ENCODE measurements around the gene CHMP5.
A peak's percentile ranks its signal among the peaks of the same experiment; 100 is the strongest.

Gene CHMP5

GRCh38 chr9:33244137-33244784 is 20.6 kb upstream of the CHMP5 start:
- DNase-seq = no peak

- DNase-seq = no peak
Measured at GRCh38 chr9:33245341-33245740, 19.5 kb upstream of the CHMP5 start.

DNA sequence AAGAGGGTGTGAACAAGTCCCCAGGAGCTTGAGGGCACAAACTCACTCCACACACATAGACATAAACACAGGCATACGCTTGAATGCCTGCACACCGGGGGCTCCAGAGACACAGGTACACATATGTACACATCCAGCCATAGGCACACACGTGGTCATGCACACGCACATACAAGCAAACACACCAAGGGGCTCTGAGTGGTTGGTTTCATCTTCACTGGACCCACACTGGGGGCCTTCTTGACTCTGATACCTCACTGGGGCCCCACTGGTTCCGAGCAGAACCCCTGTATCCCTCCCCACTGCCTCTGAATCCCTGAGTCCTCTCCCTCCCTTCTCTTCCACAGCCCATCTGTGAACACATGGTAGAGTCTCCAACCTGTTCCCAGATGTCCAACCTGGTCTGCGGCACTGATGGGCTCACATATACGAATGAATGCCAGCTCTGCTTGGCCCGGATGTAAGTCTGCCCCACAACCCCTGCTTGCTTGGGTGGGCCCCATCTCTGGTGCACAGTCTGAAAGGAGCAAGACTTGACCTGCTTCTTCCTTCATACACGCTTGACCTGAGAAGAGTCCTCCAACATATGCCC is 18.5 kb upstream of the CHMP5 start:
- no peak for DNase-seq

- no peak for DNase-seq
Measured at GRCh38 chr9:33248606-33249005, 16.2 kb upstream of the CHMP5 start.

GRCh38 chr9:33249087-33249658 is 15.7 kb upstream of the CHMP5 start:
- DNase-seq = no peak

DNA sequence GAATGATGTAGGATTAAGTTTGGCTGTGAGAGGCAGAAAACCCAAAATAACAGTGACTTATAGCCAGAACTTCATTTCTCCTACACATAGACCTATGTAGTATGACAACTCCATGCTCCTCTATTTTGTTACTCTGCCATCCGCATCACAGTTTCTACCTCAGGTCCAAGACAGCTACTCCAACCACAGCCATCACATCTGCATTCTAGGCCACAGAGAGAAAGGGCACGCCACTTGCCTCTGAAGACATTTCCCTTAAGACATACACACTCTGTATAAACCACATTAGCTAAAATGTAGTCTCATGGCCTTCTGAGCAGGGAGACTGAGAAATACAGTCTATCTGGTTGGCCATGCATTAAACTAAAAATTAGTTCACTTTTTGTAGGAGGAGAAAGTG is 14.9 kb upstream of the CHMP5 start:
- DNase-seq = no peak

DNA sequence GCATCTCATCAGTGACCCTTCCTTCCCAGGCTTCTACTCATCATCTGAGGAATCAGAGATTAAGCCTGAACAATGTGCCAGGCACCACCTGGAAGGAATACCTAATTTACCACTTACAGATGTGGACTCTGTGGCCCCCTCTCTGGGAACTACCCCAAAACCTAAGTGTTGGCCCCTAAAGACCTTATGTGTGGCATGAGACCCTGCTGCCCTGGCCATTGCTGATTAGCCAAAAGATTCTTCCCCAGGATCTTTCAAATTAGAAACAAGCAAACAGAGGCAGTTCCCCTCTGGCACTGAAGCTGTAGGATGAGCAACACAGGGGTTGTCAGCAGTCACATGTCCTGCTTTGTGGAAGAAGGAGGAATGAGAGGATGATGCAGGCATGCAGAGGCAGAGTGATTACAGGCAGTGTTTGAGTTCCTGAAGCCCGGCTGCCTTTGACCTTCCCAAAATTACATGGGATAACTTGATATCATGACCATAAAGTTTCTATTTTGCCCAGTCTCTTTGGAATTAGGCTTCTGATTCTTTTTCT is 14.3 kb upstream of the CHMP5 start:
- DNase-seq = no peak

DNA sequence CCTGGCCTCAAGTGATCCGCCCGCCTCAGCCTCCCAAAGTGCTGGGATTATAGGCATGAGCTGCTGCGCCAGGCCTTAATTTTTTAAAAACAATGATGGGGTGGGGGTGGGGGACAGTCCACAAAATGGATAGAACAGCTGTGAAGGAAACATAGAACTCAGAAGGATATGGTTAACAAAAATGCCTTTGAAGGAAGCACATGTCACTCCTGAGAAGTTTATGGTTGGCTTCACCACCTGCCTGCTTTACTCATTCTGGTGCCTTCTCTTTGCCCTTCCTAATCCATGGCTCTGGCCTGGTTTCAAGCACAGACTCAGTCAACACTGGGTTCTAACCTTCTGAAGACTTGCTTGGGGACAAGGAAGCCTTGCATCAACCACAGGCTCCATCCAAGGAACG is 10.6 kb upstream of the CHMP5 start:
- DNase-seq = no peak

DNA sequence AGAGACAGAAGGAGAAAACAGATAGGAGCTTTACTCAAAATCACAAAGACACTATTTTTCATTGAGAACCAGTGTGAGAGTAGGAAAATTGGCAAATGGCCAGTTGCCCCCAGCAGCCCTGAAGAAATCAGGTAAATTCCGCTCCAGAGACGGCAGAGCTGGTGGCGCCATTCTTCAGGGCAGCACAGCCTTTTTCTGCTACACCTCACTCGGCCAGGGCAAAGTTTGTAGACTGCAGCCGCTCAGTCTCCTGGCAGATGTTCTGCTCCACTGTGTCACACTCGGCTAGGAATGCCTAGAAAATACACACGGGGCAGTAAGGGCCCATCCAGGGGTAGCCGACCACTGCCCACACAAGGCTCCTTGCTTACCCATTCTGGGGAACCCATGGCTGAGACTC is 9.8 kb upstream of the CHMP5 start:
- DNase-seq = no peak

GRCh38 chr9:33255471-33255870 is 9.4 kb upstream of the CHMP5 start:
- no peak for DNase-seq

DNA sequence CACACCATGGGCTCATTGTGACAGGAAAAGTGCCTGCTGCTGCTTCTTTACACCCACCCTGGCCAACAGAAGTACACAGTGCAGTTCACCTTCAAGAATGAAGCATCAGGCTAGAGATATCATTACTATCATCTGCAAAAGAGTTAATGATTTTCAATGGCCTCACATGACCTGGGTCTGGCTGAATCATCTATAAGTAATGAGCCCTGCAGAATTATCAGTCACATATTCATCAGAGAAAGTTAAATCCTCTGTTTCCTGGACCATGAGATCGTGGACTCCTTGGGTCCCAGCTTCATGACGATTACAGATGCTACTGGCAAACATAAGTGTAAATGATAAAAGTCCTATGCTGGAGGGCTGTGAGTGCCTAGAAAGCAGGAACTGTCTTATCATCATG is 8.6 kb upstream of the CHMP5 start:
- no peak for DNase-seq

GRCh38 chr9:33257276-33257675 is 7.6 kb upstream of the CHMP5 start:
- DNase-seq = no peak

DNA sequence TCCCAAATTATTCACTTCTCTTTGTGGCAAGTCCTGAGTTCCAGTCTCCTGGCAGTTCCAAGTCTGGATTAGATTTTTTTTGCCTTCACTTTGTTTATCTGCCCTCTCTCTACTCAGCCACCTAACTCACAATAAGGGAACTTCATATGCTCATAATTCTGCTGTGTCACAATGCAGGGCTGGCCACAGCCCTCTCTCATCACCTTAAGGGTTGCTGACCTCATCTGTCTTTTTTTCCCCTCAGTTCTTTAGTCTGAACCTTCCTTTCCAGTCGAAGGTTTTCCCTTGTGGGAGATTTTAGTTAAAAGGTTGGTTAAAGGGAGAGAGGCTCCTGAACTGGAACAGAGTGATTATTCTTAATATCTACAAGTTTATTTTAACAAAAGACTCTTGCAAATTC is 4.5 kb upstream of the CHMP5 start:
- no peak for DNase-seq

- DNase-seq = peak; percentile 16
Measured at GRCh38 chr9:33263131-33264002, 1.5 kb upstream of the CHMP5 start.

DNA sequence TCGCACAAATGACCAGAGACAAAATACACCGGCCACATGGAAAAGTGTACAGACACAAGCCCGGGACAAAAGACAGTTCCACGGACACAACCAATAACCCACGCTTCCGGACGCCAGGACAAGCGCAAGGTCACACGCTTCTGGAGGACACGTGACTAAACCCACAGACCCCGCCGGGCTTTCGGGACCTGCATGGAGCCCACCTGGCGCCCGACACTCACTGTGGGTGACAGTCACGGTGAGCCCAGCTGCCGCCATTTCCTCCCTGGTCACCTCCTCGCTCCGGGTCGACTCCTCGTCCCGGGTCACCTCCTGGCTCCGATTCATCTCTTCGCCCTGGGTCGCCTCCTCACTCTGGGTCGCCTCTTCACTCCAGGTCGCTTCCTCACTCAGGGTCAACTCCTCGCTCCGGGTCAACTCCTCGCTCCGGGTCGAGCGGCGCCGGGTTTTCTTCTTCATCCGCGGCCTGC is 811 bp upstream of the CHMP5 start:
- DNase-seq = peak; percentile 43

- DNase-seq = no peak
Measured at GRCh38 chr9:33265211-33265865, 489 bp downstream of the CHMP5 start.

DNA sequence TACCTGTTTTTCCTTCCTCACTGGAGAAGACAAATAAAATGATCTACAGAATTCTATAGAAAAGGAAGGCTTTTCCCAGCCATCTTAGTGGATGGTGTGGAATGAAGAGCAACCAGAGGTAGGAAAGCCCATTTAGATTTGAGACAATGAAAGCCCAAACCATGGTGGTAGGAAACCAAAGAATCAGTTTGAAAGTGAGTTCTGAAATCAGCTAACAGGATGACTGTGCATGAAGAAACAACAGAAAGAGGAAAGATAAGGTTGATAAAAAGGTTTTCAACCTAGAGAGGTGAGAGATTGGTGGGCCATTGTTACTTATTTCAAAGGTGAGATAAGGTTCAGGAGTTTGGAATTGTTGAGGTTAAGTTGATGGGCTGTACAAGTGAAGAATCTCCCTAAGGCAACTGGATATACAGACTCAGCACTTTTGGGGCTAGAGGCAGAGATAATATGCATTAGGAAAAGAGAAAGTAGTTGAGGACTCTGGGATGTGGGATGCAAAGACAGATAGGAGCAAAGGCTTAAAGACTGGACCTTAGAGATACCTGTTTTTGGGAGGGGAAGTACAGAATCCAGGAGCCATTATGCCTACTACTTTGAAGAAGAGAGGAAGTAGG is 2.4 kb downstream of the CHMP5 start:
- DNase-seq = no peak

DNA sequence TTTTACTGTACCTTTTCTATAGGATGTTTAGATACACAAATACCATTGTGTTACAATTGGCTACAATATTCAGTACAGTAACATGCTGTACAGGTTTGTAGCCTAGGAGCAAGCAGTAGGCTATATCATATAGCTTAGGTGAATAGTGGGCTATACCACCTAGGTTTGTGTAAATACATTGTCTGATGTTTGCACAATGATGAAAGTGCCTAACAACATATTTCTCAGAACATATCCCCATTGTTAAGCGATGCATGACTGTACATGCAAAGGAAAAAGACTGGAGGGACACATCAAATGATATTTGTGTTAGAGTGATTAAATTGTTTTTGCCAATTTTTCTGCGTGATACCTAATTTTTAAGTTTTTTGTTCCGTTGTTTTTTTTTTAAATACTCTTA is 5.3 kb downstream of the CHMP5 start:
- DNase-seq = no peak

GRCh38 chr9:33272061-33272460 is 7.2 kb downstream of the CHMP5 start:
- no peak for DNase-seq

DNA sequence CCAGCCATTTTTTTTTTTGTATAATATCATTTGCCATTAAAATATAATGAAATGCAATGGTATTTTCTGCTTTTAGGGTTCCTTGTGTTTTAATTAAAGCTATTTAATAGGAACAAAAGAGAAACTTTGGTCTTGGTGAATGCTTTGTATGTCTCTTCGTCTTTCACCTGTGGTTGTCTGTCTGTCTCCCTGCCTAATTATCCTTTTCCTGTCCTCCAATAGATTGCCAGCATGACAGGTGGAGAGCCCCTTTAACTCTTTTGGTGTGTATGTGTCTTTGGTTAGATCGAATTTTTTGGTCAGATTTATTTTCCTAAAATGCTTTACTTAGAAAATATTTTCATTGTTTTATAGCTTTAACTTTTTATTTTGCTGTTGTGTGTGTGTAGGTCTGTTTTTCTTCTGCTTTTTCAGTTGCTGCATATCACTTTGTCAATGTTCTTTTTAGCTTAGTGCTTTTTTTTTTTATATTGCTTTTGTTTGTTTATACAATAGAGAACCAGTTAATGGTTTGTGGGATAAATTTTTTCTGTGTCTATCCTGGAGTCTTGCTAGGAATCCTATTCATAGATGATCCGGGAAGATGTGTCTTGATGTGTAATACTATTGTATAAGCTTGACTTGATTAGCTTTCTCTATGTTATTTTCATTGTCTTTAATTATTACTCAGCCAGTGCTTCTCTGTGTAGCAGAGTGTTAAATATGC is 8.6 kb downstream of the CHMP5 start:
- no peak for DNase-seq

- DNase-seq = no peak
Measured at GRCh38 chr9:33273972-33274328, 9.1 kb downstream of the CHMP5 start.

DNA sequence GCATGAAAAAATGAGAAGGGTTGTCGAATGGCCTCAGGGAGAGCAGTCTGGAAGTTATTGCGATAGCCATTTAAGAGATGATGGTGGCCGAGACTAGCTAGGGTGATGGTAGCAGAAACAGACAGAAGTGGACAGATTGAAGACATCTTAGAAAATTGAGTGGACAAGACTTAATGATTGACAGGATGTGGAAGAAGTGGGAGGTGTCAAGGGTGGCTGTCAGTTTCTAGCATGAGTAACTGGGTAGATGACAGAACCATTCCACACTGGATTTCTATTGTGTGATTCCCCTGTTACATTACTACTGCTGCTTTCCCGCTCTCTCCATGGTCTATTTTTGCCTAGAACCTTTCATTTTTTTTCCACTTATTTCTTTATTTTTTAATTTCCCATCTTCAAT is 12.6 kb downstream of the CHMP5 start:
- no peak for DNase-seq
